ELF-1 (cell line): Measurements from ENCODE around the gene CFAP97D2.
"Not testable (repeated sequence)": the region's sequence is repeated elsewhere in the genome, so short reads cannot be mapped to it uniquely, and the experiment has no call there.

ENCODE experiments used
- DNase-seq: peaks from one replicate; pipeline ENCODE4 v3.0.0-alpha.2; 2016; ENCODE audit warnings: low read depth, low spot score

CFAP97D2 gene

DNA sequence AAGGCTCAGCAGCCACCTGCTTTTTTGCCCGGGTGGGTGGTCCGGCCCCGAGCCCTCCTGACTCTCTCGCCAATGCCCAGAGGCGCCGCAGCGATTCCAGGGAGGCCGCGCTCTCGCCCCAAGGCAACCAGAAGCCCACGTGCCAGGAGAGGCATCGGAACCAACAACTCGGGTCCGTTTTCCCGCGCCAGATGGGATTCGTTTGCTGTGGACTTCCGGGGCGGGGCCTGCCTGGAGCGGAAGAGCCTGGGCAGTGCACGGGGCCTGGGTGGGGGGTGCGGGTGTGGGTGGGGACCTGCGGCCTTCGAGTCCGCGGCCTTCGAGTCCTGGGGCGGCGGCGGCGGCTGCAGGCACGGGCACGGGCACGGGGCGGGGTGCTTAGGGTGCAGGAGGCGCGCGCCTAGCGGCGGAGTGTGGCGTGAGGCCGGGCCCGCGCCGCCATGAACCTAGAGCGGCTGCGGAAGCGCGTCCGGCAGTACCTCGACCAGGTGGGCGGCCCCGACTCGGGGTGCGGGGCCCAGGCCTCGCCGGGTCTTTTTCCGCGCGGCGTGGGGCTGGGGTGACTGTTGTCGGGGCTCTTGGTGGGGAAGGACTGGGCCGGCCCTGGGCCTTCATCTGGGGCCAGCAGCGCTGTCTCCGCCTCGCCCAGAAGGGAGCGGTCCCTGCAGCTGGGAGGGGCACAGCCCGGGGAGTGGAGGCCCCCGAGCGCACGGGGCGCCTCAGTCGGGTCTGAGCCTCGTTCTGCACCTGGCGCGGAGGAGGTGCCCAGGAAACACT lies 55.8 kb downstream of the CFAP97D2 start, which contains the start of gene CDC16:
TSS of gene CDC16 (plus strand) at position 253 of the 777 bp plus-strand sequence. CDS start at position 441, 188 bp downstream.
- peak; percentile 87 for DNase-seq

DNA sequence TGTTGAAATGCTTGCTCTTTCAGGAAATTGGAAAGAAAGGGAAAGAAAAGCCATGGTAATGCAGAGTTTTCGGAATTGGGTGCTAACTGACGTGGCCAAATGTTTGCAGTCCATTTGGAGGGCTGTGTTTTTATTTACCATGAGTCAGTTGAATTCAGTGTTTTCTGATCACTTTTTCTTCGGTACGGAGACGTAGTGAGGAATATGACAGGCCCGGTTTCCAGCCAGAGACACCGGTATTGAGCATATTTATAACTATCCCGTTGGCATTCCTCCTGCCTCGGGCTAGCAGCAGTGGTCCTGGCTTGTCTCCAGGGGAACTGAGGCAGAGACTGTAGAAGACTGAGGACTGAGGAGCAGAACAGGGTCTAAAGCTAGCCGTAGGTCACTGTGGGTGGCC lies 56.6 kb downstream of the CFAP97D2 start:
- DNase-seq = no peak

DNA sequence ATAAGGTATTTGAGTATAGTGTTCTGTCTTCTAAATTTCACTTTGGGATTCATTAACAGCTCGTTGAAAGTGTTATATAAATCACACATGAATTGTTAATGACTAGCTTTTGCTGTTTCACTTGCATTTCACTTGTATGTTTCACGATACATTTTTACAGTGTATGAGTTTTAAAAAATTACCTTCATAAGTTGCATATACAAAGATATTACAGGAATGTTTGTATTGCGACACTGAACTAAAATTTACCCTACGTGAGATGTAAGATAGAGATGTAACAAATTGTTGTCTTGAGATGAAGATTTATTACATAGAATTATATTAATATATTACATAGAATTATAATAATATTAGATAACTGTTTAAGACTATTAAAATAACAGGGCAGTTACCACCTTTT lies 57.2 kb downstream of the CFAP97D2 start:
- DNase-seq = no peak

DNA sequence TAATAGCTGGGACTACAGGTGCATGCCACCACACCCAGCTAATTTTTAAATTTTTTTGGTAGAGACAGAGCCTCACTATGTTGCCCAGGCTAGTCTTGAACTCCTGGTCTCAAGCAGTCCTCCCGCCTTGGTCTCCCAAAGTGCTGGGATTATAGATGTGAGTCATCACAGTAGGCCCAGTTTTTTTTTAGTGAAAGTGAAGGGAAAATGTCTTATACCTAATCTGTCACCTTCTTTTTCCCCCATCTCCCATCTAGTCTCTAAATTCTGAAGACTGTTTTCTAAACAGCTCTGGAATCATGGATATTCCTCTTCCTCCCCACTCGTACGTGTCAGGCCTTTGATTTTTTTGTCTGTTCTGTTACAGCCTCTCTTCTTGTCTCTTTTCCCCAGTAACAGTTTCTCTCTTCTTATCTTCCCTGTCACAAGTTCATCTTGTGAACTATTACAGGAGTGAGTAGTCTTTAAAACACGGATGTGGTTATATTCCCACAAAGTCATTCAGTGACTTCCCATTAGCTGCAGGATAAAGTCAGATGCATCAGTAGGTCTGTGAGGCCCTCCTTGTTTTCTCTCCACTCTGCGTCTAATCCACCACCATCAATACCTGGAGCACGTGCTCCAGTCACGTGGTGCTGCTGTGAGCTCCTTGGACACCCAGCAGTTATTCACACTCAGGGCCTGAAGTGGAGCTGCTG lies 58.5 kb downstream of the CFAP97D2 start:
- no peak for DNase-seq

DNA sequence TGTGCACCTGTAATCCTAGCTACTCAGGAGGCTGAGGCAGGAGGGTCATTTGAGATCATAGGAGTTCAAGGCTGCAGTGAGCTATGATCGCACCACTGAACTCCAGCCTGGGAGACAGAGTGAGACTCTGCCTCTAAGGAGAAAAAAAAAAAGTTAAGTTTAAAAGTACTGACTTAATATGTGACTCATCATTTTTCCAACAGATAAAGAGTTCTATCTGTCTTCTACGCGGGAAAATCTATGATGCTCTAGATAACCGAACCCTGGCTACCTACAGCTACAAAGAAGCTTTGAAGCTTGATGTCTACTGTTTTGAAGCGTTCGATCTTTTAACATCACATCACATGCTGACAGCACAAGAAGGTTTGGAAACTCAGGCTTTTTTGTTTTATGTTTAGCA lies 62.9 kb downstream of the CFAP97D2 start:
- no peak for DNase-seq

DNA sequence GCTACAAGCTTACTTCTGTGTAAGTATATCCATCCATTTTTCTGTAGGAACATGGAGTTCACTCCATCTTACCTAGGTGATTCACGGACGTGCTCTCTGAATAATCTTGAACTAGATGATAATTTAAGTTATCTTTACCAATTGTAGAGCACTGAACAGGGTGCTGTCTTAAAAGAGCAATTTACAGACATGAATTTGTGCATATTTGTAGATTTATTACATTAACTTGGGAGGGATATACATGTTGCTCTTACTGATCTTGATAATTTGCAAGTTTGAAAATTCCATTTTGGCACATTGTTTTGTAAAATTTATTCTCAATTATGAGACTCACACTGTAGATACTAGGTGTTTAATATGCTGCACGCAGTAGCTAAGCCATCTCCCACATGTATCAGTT lies 64.9 kb downstream of the CFAP97D2 start:
- no peak for DNase-seq

DNA sequence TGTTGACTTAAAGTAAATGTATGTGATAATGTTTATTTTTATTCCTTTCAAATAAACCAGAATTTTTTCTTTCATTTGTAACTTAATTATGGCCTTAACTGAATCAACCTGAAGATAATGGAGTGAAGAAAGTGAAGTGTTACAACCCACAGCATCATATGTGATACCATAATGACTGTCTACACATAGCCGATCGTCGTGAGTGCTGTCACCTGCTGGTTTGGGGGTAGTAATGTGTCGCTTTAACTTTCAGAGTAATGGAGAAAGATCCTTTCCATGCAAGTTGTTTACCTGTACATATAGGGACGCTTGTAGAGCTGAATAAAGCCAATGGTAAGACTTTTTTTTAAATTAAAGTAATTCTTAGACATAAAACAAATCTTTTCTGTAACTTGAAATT lies 65.6 kb downstream of the CFAP97D2 start:
- no peak for DNase-seq

DNA sequence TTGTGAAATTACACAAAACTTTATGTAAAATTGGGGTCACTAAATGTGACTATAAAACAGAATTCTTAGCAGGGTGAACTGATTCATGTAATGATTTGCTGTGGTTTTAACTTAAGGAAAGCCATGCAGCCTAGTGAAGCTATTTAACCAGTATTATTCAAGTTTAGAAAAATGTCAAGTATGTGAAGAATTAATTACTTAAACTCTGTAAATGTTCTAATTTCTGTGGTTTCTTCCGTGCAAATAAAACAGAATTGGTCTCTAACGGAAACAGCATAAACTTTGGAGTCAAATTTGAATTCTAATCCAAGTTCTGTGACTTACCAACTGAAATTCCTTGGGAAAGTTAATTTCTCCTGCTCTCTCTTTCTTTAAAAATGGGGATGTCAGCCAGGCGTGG lies 69.0 kb downstream of the CFAP97D2 start:
- no peak for DNase-seq

DNA sequence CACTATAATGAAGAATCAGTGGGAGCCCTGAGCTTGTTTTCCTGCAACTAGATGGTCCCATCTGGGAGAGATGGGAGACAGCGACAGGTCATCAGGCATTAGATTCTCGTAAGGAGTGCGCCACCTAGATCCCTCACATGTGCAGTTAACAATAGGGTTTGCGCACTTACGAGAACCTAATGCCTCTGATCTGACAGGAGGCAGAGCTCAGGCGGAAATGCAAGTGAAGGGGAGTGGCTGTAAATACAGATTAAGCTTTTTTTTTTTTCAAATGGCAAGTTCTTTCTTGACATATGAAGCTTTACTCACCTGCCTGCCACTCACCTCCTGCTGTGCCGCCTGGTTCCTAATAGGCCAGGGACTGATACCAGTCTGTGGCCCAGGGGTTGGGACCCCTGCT lies 70.0 kb downstream of the CFAP97D2 start:
- no peak for DNase-seq

DNA sequence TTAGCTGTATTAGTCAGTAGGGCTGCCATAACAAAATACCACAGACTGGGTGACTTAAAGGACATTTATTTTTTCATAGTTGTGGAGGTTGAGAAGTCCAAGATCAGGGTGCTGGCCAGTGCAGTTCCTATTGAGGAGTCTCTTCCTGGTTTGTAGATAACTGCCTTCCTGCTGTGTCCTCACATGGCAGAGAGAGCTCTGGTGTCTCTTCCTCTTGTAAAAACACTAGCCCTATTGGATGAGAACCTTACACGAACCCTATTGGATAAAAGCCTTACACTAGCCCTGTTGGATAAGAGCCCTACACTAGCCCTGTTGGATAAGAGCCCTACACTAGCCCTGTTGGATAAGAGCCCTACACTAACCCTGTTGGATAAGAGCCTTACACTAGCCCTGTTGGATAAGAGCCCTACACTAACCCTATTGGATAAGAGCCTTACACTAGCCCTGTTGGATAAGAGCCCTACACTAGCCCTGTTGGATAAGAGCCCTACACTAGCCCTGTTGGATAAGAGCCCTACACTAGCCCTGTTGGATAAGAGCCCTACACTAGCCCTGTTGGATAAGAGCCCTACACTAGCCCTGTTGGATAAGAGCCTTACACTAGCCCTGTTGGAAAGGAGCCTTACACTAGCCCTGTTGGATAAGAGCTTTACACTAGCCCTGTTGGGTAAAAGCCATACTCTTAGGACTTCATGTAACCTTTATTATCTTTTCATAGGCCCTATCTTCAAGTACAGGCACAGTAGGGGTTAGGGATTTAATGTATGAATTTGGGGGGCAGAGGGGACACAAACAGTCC lies 72.8 kb downstream of the CFAP97D2 start:
- not testable (repeated sequence) for DNase-seq

DNA sequence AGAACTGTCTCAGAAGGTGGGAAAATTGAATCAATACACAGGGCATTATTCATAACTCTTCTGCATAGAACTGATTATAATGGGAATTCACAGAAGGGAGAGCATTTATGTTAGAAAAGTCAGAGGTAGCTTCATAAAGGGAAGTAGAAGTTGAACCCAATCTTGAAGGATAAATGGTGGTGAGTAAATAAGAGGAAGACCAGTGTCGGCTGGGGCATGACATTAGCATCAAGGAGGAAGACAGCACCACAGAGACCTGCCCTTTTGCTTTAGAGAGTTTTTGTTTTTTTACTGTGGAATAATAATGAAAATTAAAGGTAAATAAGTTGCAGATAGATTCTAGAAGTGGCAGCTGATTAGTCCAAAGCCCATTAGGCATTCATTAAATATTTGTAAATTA lies 77.5 kb downstream of the CFAP97D2 start:
- DNase-seq = no peak

DNA sequence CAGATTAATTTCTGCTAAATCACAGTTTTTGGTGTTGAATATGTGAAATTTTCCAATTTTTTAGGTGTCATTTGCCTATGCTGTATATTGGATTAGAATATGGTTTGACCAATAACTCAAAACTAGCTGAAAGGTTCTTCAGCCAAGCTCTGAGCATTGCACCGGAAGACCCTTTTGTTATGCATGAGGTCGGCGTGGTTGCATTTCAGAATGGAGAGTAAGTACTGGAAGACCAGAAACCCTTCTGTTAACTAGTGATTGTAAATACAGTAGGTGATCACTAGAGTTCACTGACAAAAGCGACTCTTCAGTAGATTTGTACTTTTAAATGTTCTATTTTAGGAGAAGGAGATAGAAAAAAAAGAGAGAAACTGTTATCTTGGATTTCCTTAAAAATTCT lies 78.0 kb downstream of the CFAP97D2 start:
- peak; percentile 36 for DNase-seq

DNA sequence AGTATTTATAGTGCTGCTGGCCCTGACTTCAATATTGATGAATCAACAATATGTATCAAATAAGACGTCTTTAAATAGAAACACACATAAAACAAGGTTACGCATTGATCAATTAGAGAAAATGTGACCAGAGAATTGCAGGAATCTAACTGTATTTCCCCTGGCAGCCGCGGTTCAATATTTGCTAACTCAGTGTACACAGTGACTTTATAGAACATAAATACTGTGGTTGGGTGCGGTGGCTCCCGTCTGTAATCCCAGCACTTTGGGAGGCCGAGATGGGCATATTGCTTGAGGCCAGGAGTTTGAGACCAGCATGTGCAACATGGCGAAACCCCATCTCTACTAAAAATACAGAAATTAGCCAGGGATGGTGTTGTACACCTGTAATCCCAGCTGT lies 79.5 kb downstream of the CFAP97D2 start:
- DNase-seq = no peak

DNA sequence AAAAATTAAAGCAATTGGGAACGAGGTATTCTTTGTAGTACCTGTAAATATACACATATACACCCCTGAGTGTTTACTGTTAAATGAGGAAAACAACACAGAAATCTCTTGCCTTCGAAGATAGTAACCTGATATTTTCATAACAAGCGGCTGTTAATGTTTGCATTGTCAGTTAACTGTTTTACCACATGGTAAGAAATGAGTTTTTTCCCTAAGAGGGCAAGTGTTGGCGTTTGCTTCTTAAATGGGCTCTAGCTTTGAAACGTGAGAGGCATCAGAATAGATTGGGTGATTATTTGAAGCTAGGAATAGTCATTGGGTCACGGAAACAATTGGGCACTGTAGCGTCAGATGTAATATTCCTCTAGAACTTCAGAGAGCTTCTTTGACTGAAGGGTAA lies 80.3 kb downstream of the CFAP97D2 start:
- DNase-seq = no peak

DNA sequence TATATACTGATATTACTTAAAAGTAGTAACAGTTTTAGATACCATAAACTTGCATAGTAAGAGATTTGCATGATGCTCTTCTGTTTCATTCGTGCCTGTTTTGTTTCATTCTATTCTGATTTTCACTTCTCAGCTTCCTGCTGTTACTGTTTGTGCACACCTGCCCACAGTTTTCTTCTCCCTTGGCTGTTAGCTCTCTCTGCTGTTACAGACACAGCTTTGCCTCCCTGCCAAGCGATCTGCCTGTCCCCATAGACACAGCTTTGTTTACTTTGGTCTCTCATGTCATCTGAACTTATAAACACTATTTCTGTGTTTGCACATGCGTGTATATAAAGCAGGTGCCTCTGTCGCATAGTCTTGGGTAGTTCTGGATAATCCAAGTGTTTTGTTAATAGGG lies 80.9 kb downstream of the CFAP97D2 start:
- no peak for DNase-seq

DNA sequence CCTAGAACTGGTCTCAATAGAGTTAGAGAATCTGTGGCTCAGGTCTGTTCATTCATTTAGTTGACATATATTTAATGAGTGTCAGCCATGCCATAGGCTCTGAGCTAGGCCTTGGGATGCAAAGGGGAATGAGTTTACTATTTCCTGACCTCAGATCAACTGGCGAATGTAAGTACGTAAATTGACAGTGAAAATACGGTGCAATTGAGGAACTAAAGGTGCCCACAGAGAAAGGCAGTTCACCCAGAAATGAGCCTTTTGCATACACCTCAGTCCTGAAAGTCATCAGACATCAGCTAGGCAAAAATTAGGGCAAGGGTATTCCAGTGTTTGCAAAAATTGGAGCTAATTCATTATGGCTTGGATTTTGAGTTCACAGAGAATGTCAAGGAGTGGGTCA lies 81.8 kb downstream of the CFAP97D2 start:
- DNase-seq = no peak

DNA sequence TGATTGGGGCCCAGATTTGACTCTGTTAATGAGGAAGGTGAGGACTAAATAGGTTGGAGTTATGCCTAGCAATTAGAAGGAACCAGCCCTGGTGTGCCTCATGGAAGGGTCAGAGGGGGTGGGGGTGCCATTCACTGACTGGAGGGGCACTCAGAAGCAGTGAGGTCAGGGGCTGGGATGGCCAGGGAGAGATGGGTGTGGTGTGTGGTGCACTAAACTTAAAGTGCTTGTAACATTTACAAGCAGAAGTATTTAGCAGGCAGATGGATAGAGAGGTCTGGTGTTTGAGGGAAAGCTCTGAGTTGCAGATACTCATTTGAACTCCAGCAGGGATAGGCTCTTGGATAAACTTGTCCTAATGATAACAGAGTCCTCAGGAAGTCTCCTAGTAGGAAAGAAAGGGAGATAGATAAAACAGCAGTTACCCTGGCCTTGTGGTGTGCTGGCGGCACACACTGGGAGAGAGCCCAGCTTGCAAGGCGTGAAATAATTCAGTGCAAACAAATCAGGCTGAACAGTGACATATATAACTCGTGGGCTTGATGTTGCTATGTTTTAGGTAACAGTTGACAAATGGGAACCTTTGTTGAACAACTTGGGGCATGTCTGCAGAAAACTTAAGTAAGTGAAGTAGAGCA lies 82.4 kb downstream of the CFAP97D2 start:
- no peak for DNase-seq

DNA sequence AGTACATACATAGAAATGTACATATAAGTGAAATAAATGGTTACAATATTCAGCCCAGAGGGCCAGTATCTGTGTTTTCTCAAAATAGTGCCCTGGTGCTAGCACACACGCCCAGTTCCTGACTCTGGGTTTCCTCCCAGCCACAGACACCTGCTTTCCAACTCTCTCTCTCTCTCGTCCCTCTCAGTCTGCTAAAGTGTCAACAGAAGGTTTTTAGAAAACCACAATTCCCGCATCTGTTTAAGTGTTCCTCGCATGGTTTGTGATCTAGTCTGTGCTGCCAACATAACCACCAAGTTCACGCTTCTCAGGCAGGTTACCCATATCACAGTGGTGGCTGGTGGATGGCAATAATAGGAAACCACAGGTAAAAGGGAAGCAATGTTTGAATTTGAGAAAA lies 84.5 kb downstream of the CFAP97D2 start:
- no peak for DNase-seq

DNA sequence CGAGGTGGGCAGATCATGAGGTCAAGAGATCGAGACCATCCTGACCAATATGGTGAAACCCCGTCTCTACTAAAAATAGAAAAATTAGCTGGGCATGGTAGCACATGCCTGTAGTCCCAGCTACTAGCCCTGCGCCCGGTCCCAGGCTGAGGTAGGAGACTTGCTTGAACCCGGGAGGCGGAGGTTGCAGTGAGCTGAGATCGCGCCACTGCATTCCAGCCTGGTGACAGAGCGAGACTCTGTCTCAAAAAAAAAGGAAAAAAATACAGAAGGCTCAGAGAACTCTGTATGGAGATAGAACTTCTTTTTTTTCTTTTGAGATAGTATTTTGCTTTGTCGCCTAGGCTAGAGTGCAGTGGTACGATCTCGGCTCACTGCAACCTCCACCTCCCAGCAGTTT lies 85.3 kb downstream of the CFAP97D2 start:
- not testable (repeated sequence) for DNase-seq

DNA sequence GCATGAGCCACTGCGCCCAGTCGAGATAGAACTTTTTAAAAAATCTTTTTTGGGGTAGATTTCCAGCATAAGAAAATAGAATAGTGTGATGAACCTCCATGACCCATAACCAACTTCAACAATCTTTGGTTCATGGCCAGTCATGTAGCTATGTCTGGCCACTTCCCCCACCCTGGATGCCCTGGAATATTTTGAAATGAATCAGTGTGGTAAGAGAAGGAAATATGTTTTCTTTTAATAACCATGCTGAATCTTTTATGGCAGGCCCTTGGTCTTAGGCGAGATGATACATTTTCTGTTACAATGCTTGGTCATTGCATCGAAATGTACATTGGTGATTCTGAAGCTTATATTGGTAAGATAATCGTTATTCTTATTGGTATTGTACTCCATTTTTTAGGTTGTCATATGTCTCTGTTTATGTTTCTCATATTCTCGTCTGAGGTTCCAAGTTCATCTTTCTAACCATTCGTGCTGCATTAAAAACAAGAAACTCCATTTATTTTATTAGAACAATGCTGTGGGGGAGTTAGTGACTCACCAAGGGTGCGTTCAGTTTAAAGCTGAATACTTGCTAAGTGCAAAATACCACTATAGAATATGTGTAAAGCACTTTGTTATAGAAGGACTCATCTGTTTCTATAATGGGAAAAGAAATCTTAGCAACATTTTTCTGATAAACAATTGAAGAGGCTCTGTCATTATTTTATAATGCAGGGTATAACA lies 86.0 kb downstream of the CFAP97D2 start:
- DNase-seq = no peak

DNA sequence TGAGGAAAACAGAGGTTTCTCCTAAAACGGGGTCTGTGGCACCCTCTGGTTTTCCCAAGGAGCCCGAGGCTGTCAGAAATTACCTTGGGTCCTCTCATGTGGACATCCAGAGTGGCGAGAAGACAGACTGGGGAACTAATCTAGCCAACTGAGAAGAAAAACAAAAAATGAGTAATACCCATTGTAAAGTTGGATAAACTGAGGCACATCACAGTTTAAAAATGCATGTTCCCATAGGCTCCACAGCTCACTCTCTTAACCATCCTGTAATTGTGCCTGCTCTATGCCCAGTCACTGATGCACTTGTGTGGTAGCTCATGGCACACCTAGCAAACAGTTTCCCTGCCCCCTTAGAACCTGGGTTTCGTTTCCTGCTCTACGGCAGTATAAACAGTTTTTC lies 87.2 kb downstream of the CFAP97D2 start:
- DNase-seq = no peak
